Activated CD4-positive, CD25-positive, alpha-beta regulatory T cell treated with anti-CD3 and anti-CD28 coated beads, Interleukin-2, amount 50 U/mL, for 16 hours (primary cell): ENCODE measurements around the gene GRID1.
"Not testable (repeated sequence)": the region's sequence is repeated elsewhere in the genome, so short reads cannot be mapped to it uniquely, and the experiment has no call there.

Experiments
- DNase-seq: peaks from one replicate; pipeline ENCODE4 v3.0.0-alpha.2; 2020; ENCODE audit warnings: low read depth, low spot score

Gene GRID1

DNA sequence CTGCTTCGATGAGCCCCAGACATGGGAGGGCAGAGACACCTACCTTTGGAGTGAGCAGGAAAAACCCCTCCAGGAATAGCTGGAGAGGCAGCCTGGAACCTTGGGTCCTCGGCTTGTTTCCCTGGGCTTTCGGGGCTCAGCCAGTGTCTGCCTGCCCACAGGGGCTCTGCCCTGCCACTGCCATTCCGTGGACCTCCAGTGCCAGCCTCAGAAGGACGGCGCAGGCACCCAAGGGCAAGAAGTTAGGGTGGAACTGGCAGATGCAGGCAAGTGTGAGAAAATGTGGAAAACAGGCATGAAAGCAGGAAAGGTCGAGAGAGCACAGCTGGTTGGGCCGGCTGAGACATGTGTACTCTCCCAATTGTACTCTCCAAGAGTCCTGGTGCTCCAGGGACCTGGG, 281.5 kb downstream of the GRID1 start:
- DNase-seq: no peak

DNA sequence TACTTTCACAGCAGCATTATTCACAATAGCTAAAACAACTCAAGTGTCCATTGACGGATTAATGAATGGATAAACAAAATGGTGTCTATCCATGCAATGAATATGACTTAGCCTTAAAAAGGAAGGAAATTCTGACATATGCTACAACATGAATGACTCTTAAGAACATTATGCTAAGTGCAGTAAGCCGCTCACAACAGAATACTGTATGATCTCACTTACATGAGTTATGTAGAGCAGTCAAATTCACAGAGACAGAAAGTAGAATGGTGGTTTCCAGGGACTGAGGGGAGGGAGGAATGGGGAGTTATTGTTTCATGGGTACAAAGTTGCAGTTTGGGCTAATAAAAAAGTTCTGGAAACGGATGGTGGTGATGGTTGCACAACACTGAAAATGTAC, 282.0 kb downstream of the GRID1 start:
- DNase-seq: no peak

DNA sequence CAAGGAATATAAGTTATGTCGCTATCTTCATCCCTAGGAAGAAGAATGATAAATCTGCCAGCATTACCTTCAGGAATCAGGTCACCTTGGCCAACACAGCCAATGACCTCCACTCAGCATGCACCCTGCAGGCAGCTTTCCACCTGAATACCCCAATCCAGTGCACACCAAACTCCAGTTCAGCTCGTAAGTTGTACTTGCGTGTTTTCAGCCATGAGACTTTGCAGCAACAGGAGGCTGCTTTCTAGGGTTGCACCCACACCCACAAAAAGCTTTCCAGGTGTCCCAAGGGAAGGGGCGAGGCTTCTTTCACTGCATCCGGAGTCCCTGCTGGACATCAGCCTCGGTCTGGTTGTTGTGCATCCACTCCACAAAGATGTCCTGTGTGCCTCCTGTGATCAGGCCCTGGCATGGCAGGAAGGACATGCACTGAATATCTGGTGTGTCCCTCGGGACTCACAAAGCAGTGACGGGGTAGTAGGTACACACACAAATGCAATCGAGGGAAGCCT, 282.9 kb downstream of the GRID1 start:
- DNase-seq: no peak

DNA sequence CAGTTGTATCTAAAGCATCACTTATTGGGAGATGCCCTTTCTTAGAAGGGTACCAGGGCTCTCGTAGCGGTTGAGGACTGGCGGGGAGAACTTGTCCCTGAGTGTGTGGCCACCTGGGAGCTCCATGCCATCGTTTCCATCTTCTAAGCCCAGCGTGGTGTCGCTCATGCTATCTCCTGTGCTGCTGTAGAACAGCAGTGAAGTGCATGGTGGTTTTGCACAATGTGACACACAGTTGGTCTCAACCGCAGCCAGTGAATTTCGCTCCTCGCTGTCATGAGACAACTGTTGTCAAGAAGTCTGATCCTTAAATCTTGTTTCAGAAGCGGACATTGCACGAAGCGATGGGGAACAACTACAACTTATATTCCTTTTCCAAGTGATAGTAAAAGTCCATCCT, 283.4 kb downstream of the GRID1 start:
- no peak for DNase-seq

DNA sequence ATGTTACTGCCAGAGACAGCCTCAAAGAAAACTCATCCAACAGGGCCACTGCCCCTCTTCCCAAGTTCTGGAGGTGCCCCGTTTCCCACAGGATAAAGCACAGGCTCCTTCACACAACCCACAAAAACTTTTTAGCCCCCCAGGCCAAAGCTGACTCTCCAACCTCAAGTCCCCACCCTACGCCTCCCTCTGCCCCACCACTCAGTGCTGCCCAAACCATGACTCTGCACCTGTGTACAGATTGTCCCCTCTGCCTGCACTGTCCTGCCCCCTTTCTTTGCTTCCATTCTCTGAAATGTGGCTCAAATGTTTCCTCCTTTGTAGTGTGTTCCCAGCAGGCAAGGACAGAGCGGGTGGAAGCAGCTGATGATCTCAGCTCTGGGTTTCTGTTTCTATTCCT, 284.0 kb downstream of the GRID1 start:
- no peak for DNase-seq

DNA sequence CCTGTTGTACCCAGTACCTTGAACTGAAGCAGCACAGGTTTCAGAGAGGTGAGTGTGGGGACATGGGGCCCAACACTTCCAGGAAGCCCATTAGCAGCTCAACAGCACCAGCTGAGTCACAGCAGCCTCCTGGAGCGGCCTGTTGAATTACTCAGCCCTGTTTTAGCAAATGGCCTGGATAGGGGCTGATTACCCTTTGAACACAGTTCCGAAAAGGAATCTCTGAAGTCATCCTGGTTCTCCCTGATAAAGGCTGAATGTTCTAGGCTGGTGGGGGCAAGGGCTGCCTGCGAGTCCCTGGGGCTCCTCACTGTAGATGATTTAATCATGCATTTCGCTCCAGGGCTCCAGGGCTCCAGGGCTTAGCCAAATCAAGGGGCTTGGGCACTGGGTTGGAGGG, 287.5 kb downstream of the GRID1 start:
- DNase-seq: no peak

DNA sequence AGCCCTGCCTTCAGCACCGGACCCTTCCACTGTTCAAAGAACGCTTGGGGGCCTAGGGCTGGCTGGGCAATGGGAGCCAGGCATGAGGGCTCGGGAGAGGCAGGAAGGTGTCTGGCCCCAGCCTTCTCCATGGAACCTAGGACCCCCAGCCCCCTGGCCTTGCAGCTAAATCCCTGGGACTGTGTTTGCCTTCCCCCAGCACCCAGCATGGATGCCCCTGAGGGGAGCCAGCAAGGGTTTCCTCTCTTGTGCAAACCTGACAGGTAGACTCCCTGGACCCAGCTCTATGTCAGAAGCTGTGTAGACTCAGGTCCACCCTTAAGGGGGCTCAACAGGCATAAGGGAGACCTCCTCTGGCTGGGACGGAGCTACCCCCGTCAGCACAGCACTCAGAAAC, 288.0 kb downstream of the GRID1 start:
- no peak for DNase-seq

DNA sequence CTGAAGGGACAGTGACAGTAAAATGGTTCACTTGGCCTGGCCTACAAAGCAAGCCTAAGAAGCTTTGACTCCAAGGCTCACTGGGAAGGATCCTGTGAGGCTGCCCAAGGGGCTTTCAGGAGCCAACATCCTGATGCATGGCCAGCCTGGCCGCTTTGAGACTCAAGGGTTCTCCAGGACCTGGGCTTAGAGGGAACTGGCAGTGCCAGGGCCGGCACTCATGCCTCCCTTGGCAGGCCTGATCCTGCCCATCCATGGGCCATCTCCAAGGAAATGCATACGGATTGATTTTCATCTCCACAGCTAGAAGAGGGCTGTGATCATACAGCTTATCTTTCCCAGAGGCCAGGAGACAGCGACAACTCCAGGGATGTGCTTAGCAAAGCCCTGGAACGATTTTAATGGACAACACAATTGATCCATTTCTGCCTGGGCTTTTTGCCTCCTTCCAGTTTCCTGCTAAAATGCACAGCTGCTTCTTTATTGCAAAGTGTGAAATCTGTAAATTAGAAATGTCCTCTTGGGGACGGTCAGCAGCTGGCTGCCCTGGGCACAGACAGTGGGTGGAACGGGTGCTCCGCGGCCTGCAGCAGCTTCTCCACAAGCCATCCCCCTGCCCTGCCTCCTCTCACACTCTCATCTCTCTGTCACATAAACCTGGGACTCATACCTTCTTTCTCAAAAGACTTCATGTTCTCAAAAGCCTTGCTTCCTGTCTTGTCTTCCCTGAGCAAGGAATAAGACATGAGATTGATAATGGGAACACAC, 288.5 kb downstream of the GRID1 start:
- no peak for DNase-seq

DNA sequence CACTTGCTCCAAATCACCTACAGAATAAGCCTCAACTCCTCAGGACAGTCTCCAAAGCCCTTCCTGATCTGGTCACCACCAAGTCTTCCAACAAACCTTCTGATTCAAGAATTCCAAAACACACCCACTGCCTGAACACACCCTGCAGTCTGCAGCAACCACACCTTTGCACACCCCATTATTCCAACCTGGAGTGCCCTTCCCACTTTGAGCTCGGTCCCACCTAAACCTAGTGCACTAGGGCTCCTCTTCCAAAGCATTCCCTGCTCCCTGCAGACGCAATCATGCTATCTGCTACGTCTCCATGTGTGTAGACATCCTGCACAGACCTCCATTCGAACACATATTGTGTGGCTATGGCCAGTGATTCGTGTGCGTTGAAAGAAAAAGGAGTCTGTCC, 289.3 kb downstream of the GRID1 start:
- DNase-seq: no peak

DNA sequence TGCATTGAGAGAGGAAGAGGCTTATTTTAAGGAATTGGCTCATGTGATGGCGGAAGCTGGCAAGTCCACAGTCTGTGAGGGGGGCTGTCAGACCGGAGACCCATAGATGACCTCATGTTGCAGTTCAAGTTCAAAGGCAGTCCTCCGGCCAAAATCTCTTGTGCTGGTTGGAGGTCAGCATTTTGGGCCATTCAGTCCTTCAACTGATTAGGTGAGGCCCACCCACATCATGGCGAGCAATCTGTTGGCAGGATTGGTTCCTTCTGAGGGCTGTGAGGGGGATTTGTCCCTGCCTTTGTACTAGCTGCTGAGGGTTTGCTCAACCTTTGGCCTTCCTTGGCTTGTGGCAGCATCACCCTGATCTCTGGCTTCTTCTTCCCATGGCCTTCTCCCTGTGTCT, 290.1 kb downstream of the GRID1 start:
- DNase-seq: not testable (repeated sequence)

DNA sequence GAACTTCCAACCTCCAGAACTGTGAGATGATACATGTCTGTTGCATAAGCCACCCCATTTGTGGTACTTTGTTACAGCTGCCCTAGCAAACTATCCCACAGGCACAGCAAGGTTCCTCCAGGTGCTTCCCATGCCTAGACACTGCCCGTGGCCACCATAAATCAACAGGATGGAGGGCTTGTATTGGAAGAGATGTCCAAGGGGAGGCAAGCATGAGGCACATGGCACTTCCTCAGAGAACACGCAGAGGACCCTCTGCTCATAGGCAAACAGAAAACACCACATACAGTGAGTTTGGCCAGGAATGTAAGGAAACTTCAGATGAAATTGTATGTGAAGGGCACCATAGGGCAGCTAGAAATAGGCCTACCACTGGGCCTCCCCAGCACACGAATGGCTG, 291.1 kb downstream of the GRID1 start:
- DNase-seq: no peak

DNA sequence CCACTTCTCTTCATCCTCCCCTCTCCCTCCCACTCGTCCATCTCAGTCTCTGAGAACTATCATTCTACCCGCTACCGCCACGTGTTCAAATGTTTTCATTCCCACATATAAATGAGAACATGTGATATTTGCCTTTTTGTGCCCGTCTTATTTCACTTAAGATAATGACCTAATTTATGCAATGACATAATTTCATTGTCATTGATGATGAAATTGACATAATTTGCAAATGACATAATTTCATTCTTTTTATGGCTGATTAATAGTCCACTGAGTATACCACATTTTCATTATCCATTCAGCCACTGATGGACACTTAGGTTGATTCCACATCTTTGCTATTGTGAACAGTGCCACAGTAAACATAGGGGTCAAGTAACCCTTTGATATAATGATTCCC, 292.3 kb downstream of the GRID1 start:
- DNase-seq: no peak

DNA sequence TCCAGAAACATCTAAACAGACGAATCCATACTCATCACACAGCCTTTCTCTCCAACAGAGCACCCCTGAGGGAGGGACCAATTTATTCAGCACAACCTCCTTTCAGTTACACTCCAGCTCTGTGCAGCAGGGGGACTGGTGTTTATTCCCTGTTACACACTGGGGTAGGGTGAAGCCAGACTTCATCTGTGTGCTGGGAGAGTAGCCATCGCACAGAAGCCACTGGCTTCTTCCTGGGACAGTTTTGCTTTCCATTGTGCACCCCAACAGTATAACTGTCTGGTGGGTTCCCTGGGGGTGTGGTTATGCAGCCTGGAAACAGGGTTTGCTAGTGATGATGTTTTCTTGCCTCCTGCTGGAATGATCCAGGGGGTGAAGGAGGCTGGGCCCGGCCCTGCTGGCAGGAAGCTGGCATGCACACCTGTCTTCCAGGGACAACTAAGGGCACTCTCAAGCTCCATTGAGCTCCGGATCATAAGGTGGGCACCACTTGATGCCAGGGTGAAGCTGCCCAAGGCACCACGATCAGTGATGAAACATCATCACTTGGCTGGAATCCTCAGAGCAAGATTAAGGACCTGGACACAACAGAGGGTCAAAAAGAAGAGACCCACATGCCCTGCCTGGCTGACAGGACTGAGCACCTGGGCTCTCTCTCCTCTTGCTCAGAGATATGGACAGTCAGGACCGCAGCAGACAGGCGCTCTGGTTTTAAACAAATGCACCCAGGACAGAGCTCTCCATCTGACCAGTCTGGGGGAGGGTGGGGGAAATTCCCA, 293.2 kb downstream of the GRID1 start:
- no peak for DNase-seq

DNA sequence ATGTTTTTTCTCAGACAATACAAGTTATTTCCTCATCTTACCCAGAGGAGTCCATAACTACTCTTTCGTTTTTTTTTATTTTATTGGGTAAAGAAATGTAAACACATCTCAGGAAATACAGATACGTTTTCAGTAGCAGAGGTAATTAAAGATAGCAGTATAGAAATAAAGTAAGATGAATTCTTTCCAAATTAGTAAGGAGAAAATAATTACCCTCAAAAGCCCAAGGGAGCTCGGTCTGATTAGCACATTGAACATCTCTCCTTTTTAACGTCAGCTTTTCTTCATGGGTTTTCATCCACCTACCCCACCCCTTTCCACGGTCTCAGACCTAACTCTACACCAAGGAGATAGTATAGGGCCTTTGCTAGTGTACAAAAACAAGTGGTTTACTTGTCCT, 294.2 kb downstream of the GRID1 start:
- DNase-seq: no peak

DNA sequence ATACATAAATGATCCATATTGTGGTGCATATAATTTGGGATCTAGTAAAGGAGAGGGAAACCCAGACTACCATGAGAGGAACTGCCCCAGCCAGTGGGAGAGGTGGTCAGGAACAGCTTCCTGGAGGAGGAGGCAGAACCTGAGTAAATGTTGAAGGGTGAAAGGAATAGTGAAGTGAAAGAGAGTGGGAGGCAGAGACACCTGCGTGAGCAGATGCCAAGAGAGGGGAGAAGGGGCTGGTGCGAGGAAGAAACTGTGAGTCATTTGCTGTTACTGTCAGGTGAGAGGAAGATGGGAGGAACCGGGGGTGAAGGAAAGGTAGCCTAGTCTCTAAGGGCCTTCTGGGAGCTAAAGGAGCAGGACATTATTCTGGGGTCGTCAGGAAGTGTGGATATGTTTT, 294.8 kb downstream of the GRID1 start:
- DNase-seq: no peak

DNA sequence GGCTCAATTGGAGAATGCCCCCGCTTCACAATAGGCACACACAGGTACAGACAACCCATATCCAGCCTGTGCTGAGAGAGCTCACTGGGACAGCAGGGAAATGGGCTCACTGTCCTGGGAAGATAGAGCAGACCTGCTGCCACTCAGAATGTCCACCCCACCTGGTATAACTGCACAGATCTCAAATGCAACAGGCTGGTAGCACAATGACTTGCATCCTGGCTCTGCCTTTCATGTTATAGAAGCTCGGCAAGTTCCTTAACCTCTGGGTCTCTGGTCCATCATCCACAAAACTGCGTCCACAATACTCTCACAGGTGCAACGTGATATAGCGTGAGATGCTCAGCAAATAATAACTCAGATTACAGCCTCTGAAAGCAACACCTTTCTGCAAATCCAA, 295.4 kb downstream of the GRID1 start:
- no peak for DNase-seq

DNA sequence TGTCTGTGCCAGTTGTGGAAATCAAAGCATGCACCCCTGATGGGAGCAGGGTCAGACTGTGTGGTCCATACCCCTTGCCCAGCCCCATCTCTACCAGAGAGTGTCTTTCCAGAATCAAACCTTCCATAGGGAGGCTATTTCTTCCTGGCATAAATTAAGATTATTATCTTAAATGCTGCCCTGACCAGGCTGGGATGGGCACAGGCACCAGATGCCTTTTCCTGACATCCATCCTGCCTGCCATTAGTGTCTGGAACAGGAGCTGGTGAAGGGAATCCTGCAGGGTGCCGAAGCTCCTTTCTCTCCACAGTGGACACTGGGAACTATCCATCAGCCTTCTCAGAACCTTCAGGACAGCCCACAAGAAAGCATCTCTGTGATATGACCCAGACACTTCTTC, 296.3 kb downstream of the GRID1 start:
- no peak for DNase-seq

DNA sequence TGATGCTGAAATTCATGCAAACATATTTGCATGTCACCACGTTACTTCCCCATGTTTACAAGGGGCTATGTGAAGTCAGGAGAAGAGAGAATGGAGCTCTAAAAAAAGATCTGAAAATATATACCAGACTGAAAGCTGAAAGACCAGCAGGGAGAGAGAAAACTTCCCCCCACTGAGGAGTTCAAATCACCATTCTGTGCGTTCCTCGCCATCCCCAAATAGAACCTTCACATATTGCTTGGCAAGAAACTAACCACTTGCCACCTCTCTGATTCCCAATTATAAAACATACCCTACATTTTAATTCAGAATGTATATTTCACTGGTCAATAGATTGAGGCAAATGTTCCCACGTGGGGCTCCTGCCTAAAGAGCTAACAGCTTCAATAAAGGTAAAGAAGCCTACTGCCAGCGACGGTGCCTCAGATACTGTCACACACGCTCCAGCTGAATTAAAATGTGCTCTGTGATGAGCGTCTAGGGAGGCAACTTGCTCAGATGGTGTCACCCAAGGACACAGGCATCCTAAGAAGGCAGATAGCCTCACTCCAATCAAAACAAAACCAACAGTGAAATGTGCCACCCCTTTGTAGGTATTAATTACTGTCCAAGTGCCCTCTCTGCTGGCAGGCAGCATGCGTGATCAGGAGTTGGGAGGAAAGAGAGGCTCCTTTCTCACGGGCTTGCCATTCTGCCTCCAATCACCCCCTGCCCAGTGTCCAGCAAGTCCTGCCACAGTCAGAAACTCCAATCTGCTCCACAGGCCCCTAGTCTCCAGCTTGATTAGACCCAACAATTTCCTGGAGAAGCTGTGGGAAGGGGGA, 298.2 kb downstream of the GRID1 start:
- no peak for DNase-seq

DNA sequence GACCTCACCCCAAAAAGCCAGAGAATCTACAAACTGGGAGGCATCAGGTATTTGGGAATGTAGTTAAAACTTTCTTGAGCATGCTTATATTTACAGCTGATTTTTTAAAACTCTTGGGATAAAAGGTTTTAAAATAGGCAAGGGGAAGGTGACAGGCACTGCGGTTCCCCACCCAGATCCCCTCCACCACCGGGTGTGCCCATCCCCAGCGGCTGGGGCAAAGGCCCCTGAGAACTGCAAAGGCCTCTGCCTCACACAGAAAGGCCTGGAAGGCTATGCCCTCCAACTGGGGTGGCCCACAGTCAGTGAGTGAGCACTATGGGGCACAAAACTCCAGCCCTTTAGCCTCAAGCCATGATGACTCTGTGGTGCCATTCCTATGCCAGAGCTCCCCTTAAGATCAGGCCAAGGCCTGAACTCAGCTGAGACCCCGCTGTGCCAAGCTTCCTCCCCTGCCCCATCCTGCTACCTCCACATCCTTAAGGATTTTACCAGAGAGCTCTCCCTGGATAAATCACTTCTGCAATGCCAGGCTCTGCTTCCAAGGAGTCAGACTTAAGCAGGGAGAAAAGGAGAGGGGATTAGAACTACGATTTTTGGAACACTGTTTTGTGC, 299.1 kb downstream of the GRID1 start:
- no peak for DNase-seq

DNA sequence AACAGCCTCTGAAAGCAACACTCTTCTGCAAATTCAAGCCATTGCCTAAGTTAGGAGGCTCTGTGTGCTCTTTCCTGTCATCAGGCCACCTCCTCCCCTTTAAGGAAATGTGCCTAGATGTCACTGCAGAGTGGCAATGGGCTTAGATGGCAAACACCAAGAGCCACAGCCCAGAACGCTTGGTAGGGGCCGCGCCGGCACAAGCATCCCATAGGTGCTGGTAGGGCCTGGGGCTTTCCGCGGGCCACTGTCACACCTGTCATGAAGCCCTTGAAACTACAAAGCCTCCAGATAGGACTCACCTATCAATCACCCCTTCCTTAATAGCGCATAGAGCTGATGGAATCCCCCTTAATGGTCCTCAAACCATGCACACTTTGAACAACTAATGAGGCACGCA, 299.9 kb downstream of the GRID1 start:
- DNase-seq: no peak

DNA sequence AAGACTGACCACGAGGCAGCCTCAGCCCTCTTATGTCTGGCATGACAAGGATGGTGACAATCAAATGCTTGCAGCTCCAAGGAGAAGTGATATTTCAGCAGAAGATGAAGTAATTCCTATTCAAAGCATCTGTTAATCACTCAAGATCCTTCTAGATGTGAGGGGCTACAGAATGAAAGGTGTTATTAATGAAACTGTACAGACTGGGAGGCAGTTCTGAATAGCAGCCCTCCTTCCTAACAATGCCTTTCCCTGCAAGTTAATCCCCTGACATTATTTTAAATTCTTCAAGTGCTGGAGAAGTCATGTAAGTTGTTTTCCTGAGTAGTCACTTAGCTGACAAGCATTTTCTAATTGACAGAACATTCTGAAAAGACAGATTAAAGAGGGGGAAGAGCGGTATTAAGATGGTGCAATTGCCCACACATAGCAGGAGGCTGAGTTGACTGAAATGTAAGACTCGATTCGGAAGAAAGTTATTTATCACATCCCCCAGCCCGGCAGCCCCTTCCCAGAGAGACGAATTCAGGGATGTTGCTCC, 300.8 kb downstream of the GRID1 start:
- DNase-seq: no peak
